ENCODE results near the gene CCNK. TPM values are rescaled to one million over a fixed set of nuclear protein-coding genes. Genes with fewer than 3 reads are reported as not detected.

Gene CCNK
- total RNA-seq, 2 experiments from 2014 or later = 140 to 151 TPM

GRCh38 chr14:99527427-99528076, 46.3 kb downstream of the CCNK start:
- Mint-ChIP-seq H3K36me3 (ENCODE audit: low read depth) (no peaks in the 10 kb centered on the region), H3K4me1 (ENCODE audit: low read depth) (peaks cover 16% of the 10 kb centered on the region), H3K4me3 (no peak overlapping the region), H3K9me3 (no peaks in the 10 kb centered on the region), H3K27me3 (no peaks in the 10 kb centered on the region), H3K27ac (no peak overlapping the region)
- peaks cover 24% of the 10 kb centered on the region for H3K4me1 ChIP-seq (ENCODE audit: insufficient read depth, low read length)
- H3K36me3 ChIP-seq (ENCODE audit: insufficient read depth, low read length) = no peaks in the 10 kb centered on the region
- intact Hi-C loops (cut with DNase I, micrococcal nuclease) = no loop called here
- POLR2A ChIA-PET = no interaction called here
- H3K27me3 ChIP-seq (ENCODE audit: control insufficient read depth in 1 of 2, insufficient read depth in 2 of 2, low read length in 2 of 2) = no peaks in the 10 kb centered on the region
- H3K27ac ChIP-seq (ENCODE audit: low read depth in 1 of 2, low read length in 2 of 2) = no peak overlapping the region
- TF ChIP-seq, protein P1, sequence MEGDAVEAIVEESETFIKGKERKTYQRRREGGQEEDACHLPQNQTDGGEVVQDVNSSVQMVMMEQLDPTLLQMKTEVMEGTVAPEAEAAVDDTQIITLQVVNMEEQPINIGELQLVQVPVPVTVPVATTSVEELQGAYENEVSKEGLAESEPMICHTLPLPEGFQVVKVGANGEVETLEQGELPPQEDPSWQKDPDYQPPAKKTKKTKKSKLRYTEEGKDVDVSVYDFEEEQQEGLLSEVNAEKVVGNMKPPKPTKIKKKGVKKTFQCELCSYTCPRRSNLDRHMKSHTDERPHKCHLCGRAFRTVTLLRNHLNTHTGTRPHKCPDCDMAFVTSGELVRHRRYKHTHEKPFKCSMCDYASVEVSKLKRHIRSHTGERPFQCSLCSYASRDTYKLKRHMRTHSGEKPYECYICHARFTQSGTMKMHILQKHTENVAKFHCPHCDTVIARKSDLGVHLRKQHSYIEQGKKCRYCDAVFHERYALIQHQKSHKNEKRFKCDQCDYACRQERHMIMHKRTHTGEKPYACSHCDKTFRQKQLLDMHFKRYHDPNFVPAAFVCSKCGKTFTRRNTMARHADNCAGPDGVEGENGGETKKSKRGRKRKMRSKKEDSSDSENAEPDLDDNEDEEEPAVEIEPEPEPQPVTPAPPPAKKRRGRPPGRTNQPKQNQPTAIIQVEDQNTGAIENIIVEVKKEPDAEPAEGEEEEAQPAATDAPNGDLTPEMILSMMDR (IDR thresholded peaks at IDR 0.05) = no peak
- CTCF ChIA-PET = no interaction called here
- H3K4me3 ChIP-seq (ENCODE audit: low read length) = no peak overlapping the region
- DNase-seq (no peak), ATAC-seq (ENCODE audit: poor library complexity) (no peak)
- no peaks in the 10 kb centered on the region for H3K9me3 ChIP-seq (ENCODE audit: control insufficient read depth in 1 of 2, insufficient read depth in 1 of 2, low read length in 2 of 2)

DNA sequence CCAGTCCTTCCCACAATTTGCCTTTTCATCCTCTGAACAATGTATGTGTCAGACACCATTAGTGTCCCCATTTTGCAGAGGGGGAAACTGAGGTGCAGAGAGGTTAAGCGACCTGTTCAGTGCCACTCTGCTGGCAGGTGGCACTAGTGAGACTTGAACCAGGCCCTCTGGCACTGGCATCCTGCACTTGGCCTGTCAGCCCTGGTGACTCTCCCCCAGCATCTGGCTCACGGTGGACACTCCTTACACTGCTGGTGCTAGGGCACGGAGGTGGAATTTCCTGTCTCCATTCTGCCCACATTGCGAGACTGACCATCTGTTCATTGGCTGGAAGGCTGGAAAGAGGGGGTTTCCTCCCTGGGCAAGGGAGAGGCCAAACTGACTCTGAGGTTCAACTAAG, 48.7 kb downstream of the CCNK start:
- Mint-ChIP-seq H3K4me3 (no peak overlapping the region), H3K27me3 (no peaks in the 10 kb centered on the region), H3K9me3 (no peaks in the 10 kb centered on the region), H3K4me1 (ENCODE audit: low read depth) (peaks cover 7% of the 10 kb centered on the region), H3K27ac (no peak overlapping the region), H3K36me3 (ENCODE audit: low read depth) (no peaks in the 10 kb centered on the region)
- H3K27ac ChIP-seq (ENCODE audit: low read depth in 1 of 2, low read length in 2 of 2) = no peak overlapping the region
- no peak for ATAC-seq (ENCODE audit: poor library complexity)
- H3K4me3 ChIP-seq (ENCODE audit: low read length) = no peak overlapping the region
- H3K27me3 ChIP-seq (ENCODE audit: control insufficient read depth in 1 of 2, insufficient read depth in 2 of 2, low read length in 2 of 2) = no peaks in the 10 kb centered on the region
- intact Hi-C loops (cut with DNase I, micrococcal nuclease) = no loop called here
- H3K4me1 ChIP-seq (ENCODE audit: insufficient read depth, low read length) = peaks cover 16% of the 10 kb centered on the region
- DNase-seq = no peak
- ChIA-PET POLR2A (no interaction called here), CTCF (no interaction called here)
- TF ChIP-seq, protein P1 (IDR thresholded peaks at IDR 0.05) = no peak
- no peaks in the 10 kb centered on the region for H3K36me3 ChIP-seq (ENCODE audit: insufficient read depth, low read length)
- no peaks in the 10 kb centered on the region for H3K9me3 ChIP-seq (ENCODE audit: control insufficient read depth in 1 of 2, insufficient read depth in 1 of 2, low read length in 2 of 2)

- Mint-ChIP-seq H3K4me3 (no peak overlapping the region), H3K36me3 (ENCODE audit: low read depth) (no peaks in the 10 kb centered on the region), H3K9me3 (no peaks in the 10 kb centered on the region), H3K4me1 (ENCODE audit: low read depth) (peaks cover under 1% of the 10 kb centered on the region), H3K27me3 (no peaks in the 10 kb centered on the region), H3K27ac (no peak overlapping the region)
- peaks cover 10% of the 10 kb centered on the region for H3K4me1 ChIP-seq (ENCODE audit: insufficient read depth, low read length)
- no peak overlapping the region for H3K27ac ChIP-seq (ENCODE audit: low read depth in 1 of 2, low read length in 2 of 2)
- no peak overlapping the region for H3K4me3 ChIP-seq (ENCODE audit: low read length)
- TF ChIP-seq, protein P1 (IDR thresholded peaks at IDR 0.05) = no peak
- H3K27me3 ChIP-seq (ENCODE audit: control insufficient read depth in 1 of 2, insufficient read depth in 2 of 2, low read length in 2 of 2) = no peaks in the 10 kb centered on the region
- intact Hi-C loops (cut with DNase I, micrococcal nuclease) = no loop called here
- ATAC-seq (ENCODE audit: poor library complexity) = no peak
- no peak for DNase-seq
- H3K9me3 ChIP-seq (ENCODE audit: control insufficient read depth in 1 of 2, insufficient read depth in 1 of 2, low read length in 2 of 2) = no peaks in the 10 kb centered on the region
- ChIA-PET POLR2A (no interaction called here), CTCF (no interaction called here)
- no peaks in the 10 kb centered on the region for H3K36me3 ChIP-seq (ENCODE audit: insufficient read depth, low read length)
Measured at GRCh38 chr14:99530407-99531155, 49.4 kb downstream of the CCNK start.

Measured in CD4-positive, alpha-beta T cell (primary cell).